K562 (cell line): ENCODE data around the gene FGF22. TPM values are rescaled to one million over a fixed set of nuclear protein-coding genes. Genes with fewer than 3 reads are reported as not detected.
"Not testable (repeated sequence)": the region's sequence is repeated elsewhere in the genome, so short reads cannot be mapped to it uniquely, and the experiment has no call there.

ENCODE experiments used
- AFF4 ChIP-seq: sonication (generic); formaldehyde crosslinking; IDR thresholded peaks from 2 replicates; pipeline ENCODE4 v1.8.0; 2023; ENCODE audit warnings: mild to moderate bottlenecking, missing genetic modification reagents
- CBX1 ChIP-seq: sonication (generic); IDR thresholded peaks from 2 replicates; pipeline ENCODE4 v1.6.1; 2016; ENCODE audit warnings: antibody characterized with exemption, low read depth, mild to moderate bottlenecking
- ELF2 ChIP-seq: fragments of 250-450 bp; sonication (Bioruptor Pico); IDR thresholded peaks from 2 replicates; pipeline ENCODE4 v1.5.0; 2021; ENCODE audit warnings: mild to moderate bottlenecking
- ETS1 ChIP-seq: conservative IDR thresholded peaks from 2 replicates; pipeline ENCODE4 v1.6.1; 2011; ENCODE audit warnings: low read depth, mild to moderate bottlenecking, low read length; ENCODE audit not compliant: control insufficient read depth
- HDAC2 ChIP-seq: fragments of 450-650 bp; IDR thresholded peaks from 2 replicates; pipeline ENCODE4 v1.6.1; 2016; ENCODE audit warnings: mild to moderate bottlenecking
- NR2C2 ChIP-seq, 2 experiments: fragments of 200-800 bp in 1 of 2; sonication (Bioruptor generic) in 1 of 2; sonication (generic) in 1 of 2; formaldehyde crosslinking in 1 of 2; IDR thresholded peaks; 2 replicates each; pipeline versions ENCODE4 v1.6.1 to v1.8.0; 2016 to 2022; ENCODE audit warnings: mild to moderate bottlenecking in 1 of 2, missing compliant biosample characterization in 1 of 2, missing genetic modification characterization in 1 of 2, missing genetic modification reagents in 1 of 2
- SMC3 ChIP-seq: conservative IDR thresholded peaks from 2 replicates; pipeline ENCODE4 v1.6.1; 2011; ENCODE audit warnings: low read depth, low read length, improper control_type of control experiment; ENCODE audit not compliant: insufficient read depth
- YY1 ChIP-seq, 3 experiments: IDR thresholded peaks; 2 replicates each; pipeline ENCODE4 v1.6.1; 2011; ENCODE audit warnings: low read length in 2 of 3, mild to moderate bottlenecking in 2 of 3, moderate library complexity in 2 of 3, borderline replicate concordance in 1 of 3, control low read depth in 1 of 3, low read depth in 1 of 3; ENCODE audit not compliant: insufficient read depth in 3 of 3, insufficient replicate concordance in 2 of 3, control insufficient read depth in 1 of 3, insufficient read length in 1 of 3; ENCODE audit errors: extremely low read depth in 1 of 3
- ZBED1 ChIP-seq: IDR thresholded peaks from 2 replicates; pipeline ENCODE4 v1.6.1; 2014
- ZNF175 ChIP-seq: fragments of 200-800 bp; sonication (Bioruptor generic); IDR thresholded peaks from 2 replicates; pipeline ENCODE4 v1.6.1; 2016; ENCODE audit warnings: low read depth, mild to moderate bottlenecking, missing genetic modification characterization, missing compliant biosample characterization
- ZNF395 ChIP-seq: fragments of 200-800 bp; sonication (Bioruptor generic); IDR thresholded peaks from 2 replicates; pipeline ENCODE4 v1.6.1; 2017; ENCODE audit warnings: missing genetic modification characterization, missing compliant biosample characterization
- ZNF589 ChIP-seq: fragments of 200-800 bp; sonication (Bioruptor generic); IDR thresholded peaks from 2 replicates; pipeline ENCODE4 v1.6.1; 2016; ENCODE audit warnings: low read depth, missing genetic modification characterization, missing compliant biosample characterization
- ZNF740 ChIP-seq, 3 experiments: fragments of 200-800 bp in 1 of 3; sonication (Bioruptor generic) in 1 of 3; sonication (generic) in 1 of 3; formaldehyde crosslinking in 1 of 3; IDR thresholded peaks; 2 replicates each; pipeline versions ENCODE4 v1.6.1 to v1.8.0; 2016 to 2022; ENCODE audit warnings: mild to moderate bottlenecking in 2 of 3, missing compliant biosample characterization in 2 of 3, missing genetic modification characterization in 2 of 3, missing genetic modification reagents in 1 of 3
- ZNF766 ChIP-seq: fragments of 200-800 bp; sonication (Bioruptor generic); conservative IDR thresholded peaks from 2 replicates; pipeline ENCODE4 v1.6.1; 2016; ENCODE audit warnings: missing genetic modification characterization, missing compliant biosample characterization
- polyA plus RNA-seq, 8 experiments: library from polyadenylated mRNA; depleted of rRNA in 4 of 8; stranded (reverse) in 5 of 8; unstranded in 3 of 8; fragments of >200 nt; fragmentation: Nextera tagmentation in 2 of 8; fragmentation: Illumina TruSeq in 1 of 8; extraction: Ambion mirVana in 2 of 8; extraction: Trizol in 1 of 8; gene quantifications; 2 replicates each; pipeline versions ENCODE4 v1.2.1 to v1.2.3, GENCODE V29; 2011 to 2014; ENCODE audit warnings: inconsistent platforms in 1 of 8, missing spikeins in 1 of 8
- total RNA-seq, 7 experiments: library from RNA; depleted of rRNA in 6 of 7; stranded (reverse); fragments of >200 nt in 6 of 7; fragmentation: Illumina TruSeq in 2 of 7; extraction: Trizol in 2 of 7; gene quantifications; 2 replicates each; pipeline versions ENCODE4 v1.2.1 to v1.2.3, GENCODE V29; 2011 to 2021; ENCODE audit warnings: low replicate concordance in 1 of 7

The FGF22 gene
- total and polyA plus RNA-seq, 9 of the 15 experiments (the other 6 are each of a cell fraction or from before 2014, with no cell fraction given): 0.14 to 2.2 (median 0.86) TPM; not detected in 4

GRCh38 chr19:605061-605971 is 34.4 kb upstream of the FGF22 start (continued):
- TF ChIP-seq ZNF395 (CRISPR knock-in tag) (0 out of 2 replicates have a peak, but pooled peaks have one; percentile 43), SMC3 (peak; percentile 29; the same call in 1 of the 2 replicates), ZNF740 (tag; IDR thresholded peaks at IDR 0.05) (peak in 1 of 2 experiments; percentile 67; a peak in 1 of 4 replicates), NR2C2 (CRISPR knock-in tag; IDR thresholded peaks at IDR 0.05) (peak; percentile 78; the same call in 1 of the 2 replicates), NR2C2 (tag; IDR thresholded peaks at IDR 0.05) (peak; percentile 95), ETS1 (peak; percentile 93), CBX1 (peak; percentile 97), HDAC2 (peak; percentile 42; the same call in 1 of the 2 replicates), ZBED1 (peak; percentile 53; the same call in 1 of the 2 replicates), ZNF589 (peak; percentile 73; the same call in 1 of the 2 replicates), AFF4 (0 out of 2 replicates have a peak, but pooled peaks have one; percentile 45), ZNF175 (CRISPR knock-in tag) (0 out of 2 replicates have a peak, but pooled peaks have one; percentile 39), ZNF766 (CRISPR knock-in tag) (peak; percentile 84), YY1 (IDR thresholded peaks at IDR 0.05; ENCODE audit: borderline replicate concordance in 1 of 3, control insufficient read depth in 1 of 3, extremely low read depth in 1 of 3, insufficient read depth in 3 of 3, insufficient read length in 1 of 3, insufficient replicate concordance in 2 of 3, low read depth in 1 of 3, low read length in 2 of 3) (peak in 2 of 3 experiments; percentile 25 to 65), ELF2 (peak; percentile 57; the same call in 1 of the 2 replicates)
- not testable (repeated sequence) for TF ChIP-seq ZNF740 (CRISPR knock-in tag; IDR thresholded peaks at IDR 0.05)
